GM19468 (cell line): ENCODE results near the gene PCGF3.
"Not testable (repeated sequence)": the region's sequence is repeated elsewhere in the genome, so short reads cannot be mapped to it uniquely, and the experiment has no call there.

Source experiments
- ATAC-seq: cut with Tn5 transposase; IDR thresholded peaks from one replicate; pipeline ENCODE4 v1.9.1; 2021; ENCODE audit warnings: mild to moderate bottlenecking, moderate library complexity, moderate number of reproducible peaks; ENCODE audit not compliant: unreplicated experiment; ENCODE audit errors: extremely low read depth

Gene PCGF3

GRCh38 chr4:775485-775884 lies 69.9 kb downstream of the PCGF3 start:
- ATAC-seq: not testable (repeated sequence)

DNA sequence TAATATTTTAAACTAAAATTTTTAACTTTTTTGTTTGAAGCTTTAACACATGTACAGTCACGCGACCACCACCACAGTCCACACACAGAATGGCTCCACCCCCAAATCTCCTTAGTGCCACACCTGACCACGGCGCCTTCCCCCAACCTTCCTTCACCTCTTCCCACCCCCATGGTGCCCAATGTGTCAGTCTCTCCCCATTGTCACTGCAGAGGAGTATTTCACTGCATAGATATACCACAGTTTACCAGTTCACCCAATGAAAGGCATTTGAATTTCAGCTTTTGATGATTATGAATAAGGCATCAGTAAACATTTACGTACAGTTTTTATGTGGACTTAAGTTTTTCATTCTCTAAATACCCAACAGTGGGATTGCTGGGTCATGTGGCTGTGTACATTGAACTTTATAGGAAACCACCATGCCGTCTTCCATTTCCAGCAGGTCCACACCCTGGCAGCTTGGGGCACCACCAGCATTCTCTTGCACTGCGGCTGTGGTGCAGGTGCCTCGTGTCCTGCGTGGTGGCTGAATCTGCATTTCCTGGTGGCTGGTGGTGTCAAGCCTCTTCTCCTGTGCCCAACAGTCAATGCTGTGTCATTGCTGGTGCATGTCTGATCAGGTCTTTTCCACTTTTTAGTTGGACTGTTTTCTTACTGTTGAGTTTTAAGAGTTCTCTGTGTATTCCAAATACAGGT lies 71.3 kb downstream of the PCGF3 start:
- ATAC-seq: no peak

GRCh38 chr4:777520-778262 lies 72.1 kb downstream of the PCGF3 start:
- ATAC-seq: no peak

DNA sequence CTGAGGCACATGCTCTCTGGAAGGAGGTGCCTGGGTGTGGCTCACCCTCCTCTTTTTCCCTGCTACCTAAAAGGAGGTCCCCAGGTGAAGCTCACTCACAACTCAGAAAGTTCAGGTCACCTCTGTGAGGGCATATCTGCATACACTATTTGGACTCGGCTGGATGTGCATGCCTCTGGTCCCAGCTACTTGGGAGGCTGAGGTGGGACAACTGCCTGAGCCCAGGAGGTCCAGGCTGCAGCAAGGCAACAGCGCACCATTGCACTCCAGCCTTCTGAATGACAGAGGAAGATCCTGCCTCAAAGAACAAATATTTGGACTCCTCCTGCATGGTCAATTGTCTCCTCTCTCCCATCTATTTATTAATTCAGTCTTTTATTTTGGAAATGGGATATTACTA lies 73.9 kb downstream of the PCGF3 start:
- no peak for ATAC-seq

GRCh38 chr4:780255-780654 lies 74.6 kb downstream of the PCGF3 start:
- ATAC-seq: not testable (repeated sequence)

GRCh38 chr4:780716-781492 lies 75.3 kb downstream of the PCGF3 start:
- no peak for ATAC-seq

DNA sequence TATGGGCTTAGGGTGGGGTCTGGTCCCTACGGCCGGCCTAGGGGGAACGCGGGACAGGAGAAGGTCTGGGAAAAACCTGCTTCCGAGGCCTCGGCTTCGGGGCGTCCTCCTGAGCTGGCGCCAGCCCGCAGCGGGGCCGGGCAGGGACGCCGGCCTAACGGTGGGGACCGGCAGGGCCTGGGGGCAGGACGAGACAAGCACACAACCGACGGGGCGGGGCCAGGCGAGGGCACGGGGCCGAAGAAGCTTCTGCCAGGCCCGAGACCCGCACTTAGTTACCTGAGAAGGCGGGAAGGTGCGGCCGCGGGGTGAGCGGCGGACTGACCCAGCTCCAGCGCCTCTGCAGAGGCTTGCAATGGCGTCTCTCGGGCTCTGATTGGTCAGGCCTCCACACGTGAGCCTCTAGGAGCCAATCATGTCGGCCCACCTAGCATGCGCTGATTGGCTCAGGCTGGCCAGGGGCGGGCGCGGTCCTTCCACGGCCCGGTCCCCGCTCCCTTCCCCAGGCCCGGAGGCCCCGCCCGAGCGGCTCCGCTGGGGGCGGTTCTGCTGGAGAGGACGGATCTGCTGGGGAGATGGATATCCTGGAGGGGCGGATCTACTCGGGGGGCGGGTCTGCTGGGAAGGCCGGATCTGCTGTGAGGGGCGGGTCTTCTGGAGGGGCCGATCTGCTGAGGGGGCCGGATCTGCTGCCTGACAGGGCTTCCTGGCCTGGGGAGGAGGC lies 76.0 kb downstream of the PCGF3 start:
- peak; percentile 97 for ATAC-seq

DNA sequence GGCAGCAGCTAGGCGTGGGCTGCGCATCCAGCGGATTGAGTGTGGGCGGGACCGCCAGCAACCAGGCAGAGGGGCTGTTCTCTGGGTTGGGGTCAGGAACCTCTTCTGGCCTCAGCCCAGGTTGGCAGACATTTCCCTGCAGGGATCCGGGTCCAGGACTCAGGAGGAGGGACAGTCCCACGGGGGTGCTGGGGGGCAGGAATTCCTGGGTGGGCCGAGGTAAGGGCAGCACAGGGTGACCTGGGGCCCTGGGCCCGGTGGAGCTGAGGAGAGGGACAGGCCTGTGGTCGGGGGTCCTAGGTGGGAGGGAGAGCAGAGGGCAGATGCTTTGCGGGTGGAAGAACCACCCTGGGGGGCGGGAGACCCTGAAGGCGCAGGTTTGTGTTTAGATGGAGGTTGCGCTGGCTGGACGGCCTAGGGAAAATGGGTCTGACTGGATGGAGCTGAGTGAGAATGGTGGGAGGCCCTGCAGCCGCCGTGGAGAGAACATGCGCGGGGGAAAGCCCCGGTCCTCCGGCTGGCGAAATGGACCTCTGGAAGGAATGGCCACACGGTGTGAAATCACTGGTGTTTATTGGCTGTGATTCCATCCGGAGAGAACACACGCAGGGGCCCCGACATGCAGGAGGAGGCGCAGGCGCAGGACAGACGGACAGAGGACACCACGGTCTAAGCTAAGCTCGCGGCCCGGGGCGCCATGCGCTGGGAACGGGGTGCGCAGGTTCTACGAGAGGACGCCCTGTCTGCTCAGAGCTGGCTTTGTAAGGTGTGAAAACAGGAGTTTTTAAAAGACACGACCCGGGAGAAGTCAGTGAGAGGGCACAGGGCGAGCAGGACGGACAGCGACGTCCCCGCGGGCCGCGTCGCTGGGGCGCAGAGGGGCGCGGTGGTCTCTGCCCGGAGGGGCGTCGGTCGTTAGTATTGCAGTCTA lies 79.0 kb downstream of the PCGF3 start:
- no peak for ATAC-seq

- ATAC-seq: no peak
These were observed 79.9 kb downstream of the PCGF3 start for GRCh38 chr4:785332-786073.

GRCh38 chr4:786074-786741 lies 80.6 kb downstream of the PCGF3 start:
- ATAC-seq: no peak

- ATAC-seq: no peak
These were observed 81.2 kb downstream of the PCGF3 start for GRCh38 chr4:786861-787300.

GRCh38 chr4:787561-787981 lies 81.9 kb downstream of the PCGF3 start:
- no peak for ATAC-seq

GRCh38 chr4:788006-788635 lies 82.5 kb downstream of the PCGF3 start:
- ATAC-seq: no peak

- no peak for ATAC-seq
These were observed 83.1 kb downstream of the PCGF3 start for GRCh38 chr4:788636-789297.

GRCh38 chr4:789571-790465 lies 84.2 kb downstream of the PCGF3 start:
- ATAC-seq: no peak

DNA sequence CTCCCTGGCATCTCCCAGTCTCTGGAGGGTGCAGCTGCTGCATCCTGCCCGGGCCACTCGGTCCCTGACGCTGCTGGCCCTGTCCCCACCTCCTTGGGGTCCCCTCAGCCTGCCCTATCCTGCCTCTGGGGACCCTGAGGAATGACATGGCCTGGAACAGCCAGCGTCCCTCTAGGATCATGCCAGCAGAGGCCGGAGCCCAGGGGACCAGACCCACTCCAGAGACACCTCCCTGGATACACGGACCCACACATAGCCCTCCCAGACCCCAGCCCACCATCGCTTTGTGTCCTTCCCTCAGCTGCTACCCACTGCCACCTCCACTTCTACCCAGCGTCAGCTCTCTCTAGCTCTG lies 84.8 kb downstream of the PCGF3 start:
- no peak for ATAC-seq
